HTERT RPE-1 (cell line): ENCODE data around the gene ABLIM1.

Experiments used
- in situ Hi-C: fragments of 300-500 bp; cut with MboI; formaldehyde crosslinking; loops from 4 replicates; pipeline ENCODE4 v1.14.3; 2020; ENCODE audit warnings: low sequenced_read_pairs

Gene ABLIM1

DNA sequence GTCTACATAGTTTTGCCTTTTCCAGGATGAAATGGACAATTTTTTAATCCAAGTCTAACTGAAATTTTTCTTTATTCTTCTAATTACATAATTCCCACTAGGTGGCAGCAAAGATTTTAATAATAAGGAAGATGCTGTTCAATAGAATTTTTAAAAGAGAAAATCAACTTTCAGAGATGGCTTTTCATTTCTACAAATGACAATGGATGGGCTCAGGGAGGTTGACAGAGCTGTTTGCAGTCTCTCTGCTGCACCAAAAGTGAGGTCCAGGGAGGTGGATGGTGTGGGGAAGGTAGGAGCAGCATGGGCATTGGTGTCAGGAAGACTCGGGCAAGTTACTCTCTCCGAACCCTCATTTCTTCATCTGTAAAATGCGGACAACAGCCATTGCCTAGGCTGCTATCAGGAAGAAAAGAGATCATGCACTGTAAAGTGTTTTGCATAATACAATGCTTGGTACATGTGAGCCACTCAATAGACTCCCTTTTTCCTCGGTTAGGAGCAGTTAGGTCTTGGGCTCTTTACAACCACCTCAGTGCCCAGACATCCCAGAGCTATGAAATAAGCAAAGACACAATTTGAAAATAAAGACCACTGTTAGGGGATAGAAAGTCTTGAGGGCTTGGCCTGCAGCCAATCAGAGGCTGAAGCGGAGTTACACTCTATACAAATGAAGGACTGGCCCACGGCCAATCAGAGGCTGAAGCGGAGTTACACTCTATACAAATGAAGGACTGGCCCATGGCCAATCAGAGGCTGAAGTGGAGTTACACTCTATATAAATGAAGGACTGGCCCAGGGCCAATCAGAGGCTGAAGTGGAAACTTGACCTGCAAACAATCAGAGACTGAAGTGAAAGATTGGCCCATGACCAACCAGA, 107.1 kb downstream of the ABLIM1 start:
- in situ Hi-C loops, result no loop called here

DNA sequence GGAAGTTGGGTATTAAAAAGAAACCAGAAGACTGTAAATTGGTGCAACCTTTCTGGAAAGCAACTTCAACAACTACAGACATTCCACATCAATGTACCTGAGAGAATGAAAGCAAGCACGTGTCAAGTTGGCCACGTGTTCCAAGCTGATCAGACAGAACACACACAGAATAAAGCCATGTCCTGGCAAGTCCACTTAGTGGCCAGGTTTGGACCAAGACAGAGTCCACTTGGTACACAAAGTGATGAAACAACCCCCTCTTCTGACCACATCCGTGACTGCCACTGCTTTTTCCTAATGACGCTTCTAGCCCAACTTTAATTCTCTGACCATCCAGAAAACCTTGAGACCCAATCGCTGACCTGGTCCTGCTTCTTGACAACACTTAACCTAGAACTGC, 109.4 kb downstream of the ABLIM1 start:
- in situ Hi-C loops, result no loop called here

DNA sequence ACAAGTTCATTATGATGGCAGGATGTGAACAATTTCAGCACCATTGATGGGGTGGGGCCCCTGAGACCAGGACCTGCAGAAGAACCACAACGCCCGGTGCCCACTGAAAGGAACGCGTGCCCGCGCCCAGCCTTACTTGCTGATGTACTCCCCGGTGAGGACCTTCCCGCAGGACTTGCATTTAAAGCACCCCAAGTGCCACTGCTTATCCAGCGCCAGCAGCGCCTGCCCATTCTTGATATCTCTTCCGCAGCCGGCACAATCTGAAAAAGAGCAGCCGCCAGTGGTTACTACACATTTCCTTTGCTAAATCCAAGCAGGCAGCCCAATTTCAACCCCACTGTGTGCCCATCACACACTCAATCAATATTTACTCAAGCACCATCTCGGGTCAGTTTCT, 110.6 kb downstream of the ABLIM1 start:
- in situ Hi-C loops, result no loop called here

DNA sequence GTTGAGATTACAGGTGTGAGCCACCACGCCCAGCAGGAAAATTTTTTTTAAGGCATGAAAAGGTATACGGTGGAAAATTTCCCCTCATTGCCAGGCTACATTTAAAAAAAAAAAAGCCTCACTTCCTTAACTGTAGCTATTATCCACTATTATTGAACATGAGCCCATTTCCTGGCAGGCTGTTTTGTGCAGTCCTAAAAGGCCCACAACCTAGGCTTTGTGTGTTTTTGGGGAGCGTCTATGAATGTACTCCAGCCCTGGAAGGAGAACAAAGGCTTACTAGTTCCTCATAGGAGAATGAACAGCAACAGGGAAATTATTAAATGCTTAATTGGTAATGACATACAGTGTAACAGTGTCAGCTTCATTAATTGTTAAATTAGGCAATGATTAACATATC, 111.0 kb downstream of the ABLIM1 start:
- in situ Hi-C loops, result no loop called here

DNA sequence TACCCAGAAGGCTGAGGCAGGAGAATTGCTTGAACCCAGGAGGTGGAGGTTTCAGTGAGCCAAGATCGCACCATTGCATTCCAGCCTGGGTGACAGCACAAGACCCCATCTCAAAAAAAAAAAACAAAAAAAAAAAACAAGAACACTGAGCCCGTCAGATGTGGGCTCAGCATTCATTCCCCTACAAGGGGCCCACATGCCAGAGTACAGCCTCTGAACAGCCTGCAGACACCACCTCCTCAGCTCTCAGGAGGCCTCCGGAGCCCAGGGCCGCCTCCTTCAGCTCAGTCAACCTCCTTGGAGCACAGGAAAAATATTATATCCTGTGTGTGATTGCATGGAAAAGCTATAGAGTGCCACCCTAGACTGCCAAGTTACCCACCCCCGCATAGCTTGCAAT, 112.3 kb downstream of the ABLIM1 start:
- in situ Hi-C loops, result no loop called here

DNA sequence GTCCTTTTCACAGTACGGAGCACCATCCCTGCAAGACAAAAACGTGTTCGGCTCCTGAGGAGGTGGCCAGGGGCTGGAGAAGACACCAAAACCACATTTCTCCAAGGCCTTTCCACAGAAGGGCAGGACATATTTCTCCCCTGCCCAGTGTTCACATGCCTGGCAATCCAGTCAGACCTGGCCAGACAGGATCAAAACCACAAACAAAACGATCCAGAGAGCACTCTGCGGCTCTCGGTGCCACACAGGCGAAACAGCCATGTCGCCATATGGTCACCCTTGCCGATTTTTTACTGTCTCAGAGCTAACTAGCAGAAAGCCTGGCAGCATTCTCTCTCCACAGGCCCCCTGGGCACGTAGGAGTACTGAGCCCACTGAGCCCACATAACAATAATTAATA, 113.0 kb downstream of the ABLIM1 start:
- in situ Hi-C loops, result no loop called here

DNA sequence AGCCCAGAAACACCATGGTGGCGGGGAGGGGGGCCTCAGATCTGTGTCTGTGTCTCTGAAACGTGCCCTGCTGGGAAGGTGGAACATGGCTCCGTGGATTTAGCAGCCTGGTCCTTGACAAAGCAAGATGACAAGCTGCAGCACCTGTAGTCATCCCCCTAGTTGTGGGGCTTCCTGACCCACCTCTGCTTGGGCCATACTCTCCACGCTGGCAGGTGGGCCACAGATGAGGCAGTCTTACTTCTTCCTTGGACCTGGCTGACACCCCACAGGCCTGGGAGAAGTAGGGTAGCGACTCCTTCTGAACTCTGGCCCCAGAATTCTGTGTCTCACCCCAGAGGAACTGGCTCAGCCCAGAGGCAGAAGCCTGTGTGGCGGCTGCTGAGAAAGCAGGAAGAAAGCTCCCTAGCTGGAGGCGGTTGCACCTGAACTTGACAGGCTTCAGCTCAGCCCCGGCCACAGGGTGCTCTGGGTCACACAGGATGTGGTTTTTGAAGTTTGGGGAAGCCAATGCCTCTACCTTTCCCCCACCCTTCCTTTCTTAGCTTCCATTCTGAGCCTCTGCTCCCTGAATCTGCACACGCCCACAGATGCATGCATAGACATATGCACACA, 113.9 kb downstream of the ABLIM1 start:
- in situ Hi-C loops, result no loop called here

DNA sequence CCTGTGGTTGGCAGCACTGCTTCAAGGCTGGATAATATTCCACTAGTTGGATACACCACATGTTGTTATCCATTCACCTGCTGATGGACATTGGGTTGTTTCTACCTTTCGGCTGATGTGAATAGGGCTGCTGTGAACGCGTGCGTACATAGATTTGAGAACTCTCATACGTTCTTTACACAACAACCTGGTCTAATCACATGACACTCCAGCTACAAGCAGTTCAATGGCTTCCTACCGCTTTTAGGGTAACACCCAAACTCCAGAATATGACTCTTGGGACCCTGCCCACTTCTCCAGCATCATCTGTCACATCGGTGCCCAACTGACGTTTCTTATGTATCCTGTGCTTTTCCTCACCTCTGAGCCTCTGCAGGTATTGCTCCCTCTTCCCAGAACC, 114.6 kb downstream of the ABLIM1 start:
- in situ Hi-C loops, result no loop called here

DNA sequence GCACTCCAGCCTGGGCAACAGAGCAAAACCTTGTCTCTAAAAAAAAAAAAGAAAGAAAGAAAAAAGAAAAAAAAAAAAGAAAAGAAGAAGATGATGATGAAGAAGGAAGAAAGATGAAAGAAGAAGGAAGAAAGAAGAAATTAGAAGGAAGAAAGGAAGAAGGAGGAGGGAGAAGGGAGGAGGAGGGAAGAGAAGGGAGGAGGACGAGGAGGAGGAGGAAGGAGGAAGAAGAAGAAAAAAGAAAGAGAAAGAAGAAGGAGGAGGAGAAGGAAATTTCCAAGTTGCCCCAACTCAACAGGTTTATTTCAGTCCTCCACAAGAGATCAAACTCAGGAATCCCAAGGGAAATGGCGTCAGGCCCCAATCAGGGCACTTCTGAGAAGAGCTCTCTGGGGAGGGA, 115.7 kb downstream of the ABLIM1 start:
- in situ Hi-C loops, result no loop called here

DNA sequence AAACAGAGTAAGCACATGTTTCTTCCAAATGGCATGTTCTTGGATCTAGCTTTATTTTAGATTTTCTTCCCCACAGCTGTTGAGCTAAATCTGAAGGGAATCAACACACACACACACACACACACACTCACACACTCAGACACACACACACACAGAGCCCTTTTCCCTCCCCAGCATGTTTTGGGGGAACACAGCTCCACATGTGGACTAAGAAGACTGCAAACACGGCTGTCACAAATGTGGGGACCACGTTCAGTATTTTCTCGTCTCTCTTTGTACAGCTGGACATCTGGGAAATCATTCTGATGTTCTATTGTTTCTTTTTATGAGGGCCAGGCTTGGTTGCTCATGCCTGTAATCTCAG, 116.3 kb downstream of the ABLIM1 start:
- in situ Hi-C loops, result no loop called here

DNA sequence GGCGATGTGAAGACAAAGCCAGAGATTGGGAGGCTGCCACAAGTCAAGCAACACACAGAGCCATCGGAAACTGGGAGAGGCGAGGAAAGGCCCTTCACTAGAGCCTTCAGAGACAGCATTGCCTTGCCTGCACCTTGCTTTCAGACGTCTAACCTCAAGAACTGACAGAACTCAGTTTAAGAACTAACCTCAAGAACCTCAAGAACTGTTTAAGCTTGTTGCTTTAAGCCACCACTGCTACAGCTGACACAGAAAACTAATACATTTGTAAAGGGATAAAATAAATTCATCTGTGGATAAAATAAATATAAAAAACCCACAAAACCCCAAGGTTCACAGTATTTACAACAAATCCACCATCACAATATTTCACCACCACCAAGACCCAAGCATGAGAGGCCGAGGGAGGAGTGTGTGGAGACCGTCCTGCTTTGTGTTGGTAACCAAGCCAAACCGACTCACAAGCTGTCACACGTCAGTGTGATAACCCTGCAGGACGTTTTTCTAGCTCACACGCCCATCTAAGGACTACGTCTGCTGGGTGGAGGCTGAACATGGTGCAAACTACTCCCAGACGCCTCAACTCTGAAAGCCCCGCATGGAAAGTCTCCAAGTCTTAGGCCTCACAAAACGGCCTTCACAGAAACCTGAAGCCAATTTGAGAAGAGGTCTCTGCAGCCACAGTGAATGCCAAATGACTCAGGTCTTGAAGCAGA, 116.8 kb downstream of the ABLIM1 start:
- in situ Hi-C loops, result no loop called here

DNA sequence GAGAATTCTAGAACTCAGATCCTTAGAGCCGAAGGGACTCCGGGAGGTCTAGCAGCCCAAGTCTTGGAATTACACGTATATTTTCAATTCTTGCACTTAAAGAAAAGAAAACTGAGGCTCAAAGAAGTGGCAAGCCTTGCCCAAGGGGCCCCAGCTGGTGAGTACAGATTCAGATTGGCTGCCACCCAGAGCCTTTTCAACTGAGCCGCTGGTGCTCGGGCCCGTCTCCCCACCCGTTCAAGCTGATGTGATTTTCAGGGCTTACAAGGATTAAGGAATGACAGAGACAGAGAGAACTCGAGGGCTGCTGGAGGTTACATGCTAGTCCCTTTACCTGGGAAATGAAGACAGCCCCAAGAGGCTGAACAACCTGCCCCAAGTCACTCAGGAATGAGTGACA, 117.8 kb downstream of the ABLIM1 start:
- in situ Hi-C loops, result no loop called here

DNA sequence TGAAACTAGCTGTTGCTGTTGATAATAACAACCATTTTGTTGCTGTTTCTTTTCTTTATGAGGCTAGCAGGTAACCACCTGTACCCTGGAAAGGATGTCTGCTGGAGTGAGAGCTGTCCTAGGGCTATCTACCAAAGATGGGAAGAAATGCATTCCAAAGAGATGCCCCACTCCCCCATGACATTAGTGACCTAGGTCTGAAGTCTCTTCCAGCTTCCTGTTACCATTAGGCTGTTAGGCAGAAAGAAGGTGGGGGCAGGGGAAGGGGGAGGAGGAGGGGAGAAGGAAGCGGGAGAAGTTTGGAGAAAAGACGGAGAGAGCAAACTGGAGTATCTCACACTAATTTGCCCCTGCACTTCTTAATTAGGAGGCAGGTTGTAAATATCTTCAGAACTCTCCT, 118.5 kb downstream of the ABLIM1 start:
- in situ Hi-C loops, result no loop called here

DNA sequence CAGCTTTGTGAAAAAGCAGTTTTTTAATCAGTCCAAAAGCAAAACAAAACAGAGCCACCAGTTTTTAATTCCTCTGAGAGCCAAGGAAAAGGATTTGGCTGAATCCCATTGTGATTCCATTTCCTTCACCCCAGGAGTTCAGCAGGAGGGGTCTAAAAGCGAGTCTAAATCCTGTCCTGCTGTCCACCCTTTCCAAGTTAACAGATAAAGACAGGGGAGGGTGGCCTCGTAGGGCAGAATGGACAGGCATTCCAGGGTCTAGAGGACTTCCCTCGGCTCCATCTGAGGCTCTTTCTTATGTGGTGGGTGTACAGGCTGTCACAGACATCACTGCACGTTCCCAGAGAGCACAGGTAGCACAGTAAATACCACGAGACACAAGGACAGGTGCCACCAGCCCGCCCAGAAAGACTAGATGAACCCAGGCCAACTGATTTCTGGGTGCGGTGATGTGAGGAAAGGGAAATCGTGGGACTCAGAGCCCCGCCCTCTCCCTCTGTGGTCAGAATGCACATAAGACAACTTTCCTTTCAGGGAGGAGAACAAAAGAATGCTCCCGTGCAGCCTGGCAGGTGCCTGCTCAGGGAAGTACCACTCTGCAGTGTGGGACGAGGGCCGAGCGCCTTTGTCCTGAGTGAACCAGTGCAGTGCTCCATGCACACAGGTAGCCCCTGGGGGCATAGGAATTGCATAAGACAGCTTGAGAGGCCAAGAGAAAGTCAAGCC, 119.7 kb downstream of the ABLIM1 start:
- in situ Hi-C loops, result no loop called here

DNA sequence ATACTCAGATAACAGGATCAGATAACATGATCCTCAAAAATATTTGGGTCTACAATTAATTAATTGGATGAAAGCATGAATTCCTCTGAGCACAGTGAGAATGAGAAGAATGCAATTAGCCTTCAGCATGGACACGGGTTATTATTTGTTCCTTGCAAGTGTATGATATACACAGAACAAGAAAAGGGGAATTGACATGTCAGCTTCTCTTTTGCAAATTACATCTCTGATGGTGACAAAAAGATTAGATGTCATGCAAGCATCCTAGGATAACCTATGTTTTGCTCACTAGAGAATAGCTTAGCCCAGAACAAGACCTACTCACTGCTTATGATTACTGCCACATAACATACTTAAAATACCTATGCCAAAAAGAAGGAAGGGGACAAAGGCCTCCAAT, 120.3 kb downstream of the ABLIM1 start:
- in situ Hi-C loops, result no loop called here

DNA sequence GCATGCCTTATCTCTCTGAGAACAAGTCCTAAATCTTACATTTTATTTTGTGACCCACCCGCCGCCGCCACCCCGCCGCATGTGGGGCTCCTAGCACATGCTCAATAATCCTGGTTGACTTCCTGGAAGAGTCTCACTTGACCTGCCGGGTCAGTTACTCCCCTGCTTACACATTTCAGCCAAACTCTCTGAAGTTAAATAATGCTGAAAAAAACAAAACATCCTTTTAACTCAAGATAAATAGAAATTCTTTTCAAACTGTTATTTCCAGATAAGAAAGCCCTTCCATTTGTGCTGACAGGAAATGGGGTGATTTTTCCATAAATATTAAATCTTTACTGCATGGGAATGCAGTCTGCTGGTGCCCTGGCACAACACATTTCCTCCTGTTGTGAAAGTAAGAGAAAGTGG, 123.5 kb downstream of the ABLIM1 start:
- in situ Hi-C loops, result no loop called here

DNA sequence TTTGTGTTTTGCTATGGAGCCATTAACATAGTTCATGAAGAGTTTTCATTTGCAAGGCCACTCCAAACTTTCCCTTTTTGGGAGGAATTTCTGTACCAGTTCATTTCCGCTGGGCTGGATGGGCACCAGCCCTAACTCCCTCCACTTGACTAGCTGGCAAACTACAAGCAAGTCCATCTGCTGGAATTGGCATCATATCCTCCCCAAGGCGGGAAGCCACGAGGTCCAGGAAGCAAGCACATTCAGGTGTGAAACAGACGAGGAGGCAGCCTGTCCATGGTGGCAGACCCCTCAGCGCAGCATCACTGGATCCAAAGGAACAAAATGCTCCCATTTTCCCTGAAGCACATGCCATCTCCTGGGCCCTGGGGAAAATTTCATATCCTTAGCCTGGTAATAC, 125.8 kb downstream of the ABLIM1 start:
- in situ Hi-C loops, result no loop called here

DNA sequence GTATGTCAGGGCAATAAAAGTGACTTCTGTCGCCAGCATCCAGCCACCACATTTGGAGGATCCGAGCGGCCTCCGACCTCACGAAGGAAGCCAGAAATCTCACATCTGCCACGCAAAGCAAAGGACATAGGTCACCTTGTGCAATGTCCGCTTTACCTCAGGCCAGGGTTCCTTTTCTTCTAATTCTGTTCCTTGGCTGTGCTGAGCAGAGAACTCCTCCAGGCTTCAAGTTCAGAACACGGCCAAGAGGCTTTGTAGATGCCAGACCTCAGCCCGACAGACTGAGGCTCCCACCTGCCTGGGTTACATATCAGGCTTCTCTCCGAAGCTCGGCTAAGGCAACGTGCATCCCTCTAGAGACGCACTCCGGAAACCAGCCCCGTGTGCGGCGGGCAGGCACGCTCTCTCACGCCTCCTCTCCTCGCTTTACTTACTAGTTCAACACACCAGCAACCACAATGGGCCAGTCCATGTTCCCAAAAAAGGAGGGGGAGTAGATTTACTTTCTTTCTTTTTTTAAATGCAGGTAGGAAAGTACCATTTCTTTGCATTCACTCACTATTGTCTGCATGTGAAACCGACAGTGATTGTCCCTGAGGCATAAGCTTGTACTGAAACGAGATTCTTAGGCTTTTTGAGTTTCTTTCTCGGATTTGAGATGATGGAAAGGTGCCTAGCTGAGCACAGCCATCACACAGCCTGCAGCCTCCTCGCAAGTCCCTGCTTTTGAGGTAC, 131.4 kb downstream of the ABLIM1 start:
- in situ Hi-C loops, result no loop called here

DNA sequence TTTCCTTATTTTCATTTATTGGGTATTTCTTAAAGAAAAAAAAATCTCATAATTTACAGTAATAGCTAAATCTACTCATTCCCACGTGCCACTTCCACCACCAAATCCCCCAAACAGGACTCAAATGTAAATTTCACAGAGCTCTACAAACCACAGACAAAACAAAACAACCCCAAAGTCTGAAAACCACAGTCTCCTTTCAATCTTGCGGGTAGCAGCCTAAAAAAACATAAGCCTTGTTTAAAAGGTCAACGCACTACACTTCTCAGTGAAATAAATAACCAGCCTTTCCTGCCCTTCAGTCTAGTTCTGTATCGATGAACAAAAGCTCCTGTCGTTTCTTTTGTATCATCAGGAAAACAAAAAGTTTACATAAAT, 132.0 kb downstream of the ABLIM1 start:
- in situ Hi-C loops, result no loop called here

DNA sequence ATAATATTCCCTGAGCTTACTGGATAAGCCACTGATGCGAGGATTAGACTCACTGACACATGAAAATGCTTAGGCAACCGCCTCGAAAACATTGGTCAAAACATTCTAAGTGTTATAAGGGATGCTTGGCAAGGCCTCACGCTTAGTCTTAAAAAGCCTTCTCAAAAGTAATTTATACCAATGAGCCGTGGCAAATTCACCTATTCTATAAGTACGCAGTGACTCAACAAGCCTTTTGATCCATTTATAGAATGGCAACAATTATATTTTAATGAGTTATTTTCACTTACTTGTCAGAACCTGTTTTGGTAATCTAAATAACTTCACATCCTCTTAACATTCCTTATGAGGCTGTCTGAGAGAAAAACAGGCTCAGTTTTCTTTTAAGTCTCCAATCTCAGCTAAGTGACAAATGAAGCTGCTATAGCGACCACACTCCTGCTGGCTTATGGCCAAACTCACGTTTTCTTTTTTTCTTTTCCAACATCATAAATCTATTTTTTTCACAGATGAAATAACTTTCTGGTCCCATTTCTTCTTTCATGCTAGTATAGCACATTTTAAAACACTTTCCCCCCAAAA, 132.6 kb downstream of the ABLIM1 start:
- in situ Hi-C loops, result no loop called here
